Endothelial cell of umbilical vein (primary cell): ENCODE results near the gene SPOPL. TPM values are rescaled to one million over a fixed set of nuclear protein-coding genes. Genes with fewer than 3 reads are reported as not detected.

Experiments
- BruUV-seq: library from RNA; stranded (reverse); fragments of 400-500 nt; replicated peaks from 2 replicates; lab custom pipeline; 2021; lab: Mats Ljungman, UMichigan
- CTCF ChIA-PET: fragments of 300-600, 350-600 bp; sonication (Branson Sonifier 250); formaldehyde crosslinking; loops from one replicate; lab custom pipeline; 2021; ENCODE audit warnings: antibody characterized with exemption, inconsistent platforms; lab: Charles Lee
- POLR2A ChIA-PET: fragments of 300-600, 350-600 bp; sonication (Branson Sonifier 250); formaldehyde crosslinking; loops from one replicate; lab custom pipeline; 2021; ENCODE audit warnings: antibody characterized with exemption, inconsistent platforms; lab: Charles Lee
- DNase-seq: peaks from one replicate; pipeline ENCODE4 v3.0.0-alpha.2; 2011; ENCODE audit warnings: low read depth, low spot score
- FAIRE-seq: peaks from 2 replicates; lab custom pipeline; 2011; peaks lifted over from hg19 to GRCh38; lab: Jason Lieb, UNC
- H2AFZ ChIP-seq: 2 replicates; pipeline ENCODE4 v1.6.0; 2012; ENCODE audit warnings: low read depth, low read length, control low read depth, inconsistent platforms
- H3K27ac ChIP-seq: 2 replicates; pipeline ENCODE4 v1.5.1; 2011; ENCODE audit warnings: low read depth, mild to moderate bottlenecking, control low read depth, low read length, moderate library complexity; ENCODE audit not compliant: insufficient read depth
- H3K27me3 ChIP-seq, 2 experiments: 2 replicates each; pipeline versions ENCODE4 v1.6.0 to v1.6.1; 2011; ENCODE audit warnings: low read length in 2 of 2, mixed read lengths in 1 of 2; ENCODE audit not compliant: control insufficient read depth in 2 of 2, insufficient read depth in 2 of 2
- H3K36me3 ChIP-seq, 2 experiments: 2 replicates in 1 of 2; 3 replicates in 1 of 2; pipeline ENCODE4 v1.5.1; 2011; ENCODE audit warnings: low read length in 2 of 2, mild to moderate bottlenecking in 1 of 2, moderate library complexity in 1 of 2; ENCODE audit not compliant: control insufficient read depth in 2 of 2, insufficient read depth in 2 of 2; ENCODE audit errors: extremely low read depth in 1 of 2
- H3K4me1 ChIP-seq: 3 replicates; pipeline ENCODE4 v1.5.1; 2011; ENCODE audit warnings: mild to moderate bottlenecking, low read length; ENCODE audit not compliant: control insufficient read depth, insufficient read depth; ENCODE audit errors: extremely low read depth
- H3K4me2 ChIP-seq: 2 replicates; pipeline ENCODE4 v1.6.1; 2011; ENCODE audit warnings: low read length, control low read depth, mixed read lengths; ENCODE audit not compliant: insufficient read depth
- H3K4me3 ChIP-seq, 3 experiments: fragments of 200-600 bp in 1 of 3; sonication (generic), shearing (Covaris generic) in 1 of 3; replicated peaks in 1 of 3; 2 replicates each; pipeline ENCODE4 v1.5.1; 2011 to 2016; ENCODE audit warnings: control low read depth in 3 of 3, low read length in 3 of 3, mild to moderate bottlenecking in 2 of 3, inconsistent platforms in 1 of 3, low read depth in 1 of 3, moderate library complexity in 1 of 3; ENCODE audit not compliant: insufficient read depth in 1 of 3
- H3K79me2 ChIP-seq: 2 replicates; pipeline ENCODE4 v1.6.0; 2012; ENCODE audit warnings: low read length, inconsistent platforms; ENCODE audit not compliant: control insufficient read depth, insufficient read depth
- H3K9ac ChIP-seq: replicated peaks from 2 replicates; pipeline ENCODE3; 2011; ENCODE audit warnings: low read length, control low read depth; ENCODE audit not compliant: insufficient read depth; ENCODE audit errors: extremely low read depth
- H3K9me1 ChIP-seq: replicated peaks from 3 replicates; pipeline ENCODE4 v1.6.0; 2011; ENCODE audit warnings: mild to moderate bottlenecking, low read length; ENCODE audit not compliant: control insufficient read depth, insufficient read depth; ENCODE audit errors: extremely low read depth
- H3K9me3 ChIP-seq: replicated peaks from 2 replicates; pipeline ENCODE4 v1.5.1; 2012; ENCODE audit warnings: low read length, inconsistent platforms; ENCODE audit not compliant: control insufficient read depth, insufficient read depth
- H4K20me1 ChIP-seq: replicated peaks from 2 replicates; pipeline ENCODE3; 2011; ENCODE audit warnings: mild to moderate bottlenecking, low read length; ENCODE audit not compliant: control insufficient read depth, insufficient read depth; ENCODE audit errors: extremely low read depth
- CTCF ChIP-seq, 2 donors: IDR thresholded peaks; 1 replicate in 1 of 2; 2 replicates in 1 of 2; pipeline ENCODE4 v1.5.1; 2011; ENCODE audit warnings: low read length in 2 of 2, mild to moderate bottlenecking in 2 of 2, moderate library complexity in 2 of 2, control low read depth in 1 of 2, inconsistent platforms in 1 of 2, low read depth in 1 of 2; ENCODE audit not compliant: insufficient read depth in 1 of 2; ENCODE audit errors: extremely low read depth in 1 of 2
- EZH2 ChIP-seq: IDR thresholded peaks from 2 replicates; pipeline ENCODE4 v1.6.1; 2012; ENCODE audit warnings: borderline replicate concordance, low read depth, mild to moderate bottlenecking, moderate library complexity, low read length, inconsistent platforms; ENCODE audit not compliant: severe bottlenecking
- FOS ChIP-seq: IDR thresholded peaks from 2 replicates; pipeline ENCODE4 v1.6.1; 2011; ENCODE audit warnings: mild to moderate bottlenecking, low read length, moderate library complexity, borderline replicate concordance; ENCODE audit not compliant: insufficient read depth
- GATA2 ChIP-seq: IDR thresholded peaks from 2 replicates; pipeline ENCODE4 v1.7.0; 2011; ENCODE audit warnings: low read depth, mild to moderate bottlenecking, moderate library complexity, mixed read lengths, low read length; ENCODE audit not compliant: insufficient read length, insufficient read depth
- JUN ChIP-seq: IDR thresholded peaks from 2 replicates; pipeline ENCODE4 v1.6.1; 2011; ENCODE audit warnings: borderline replicate concordance, low read depth; ENCODE audit not compliant: insufficient read length, insufficient read depth
- MAX ChIP-seq: IDR thresholded peaks from 2 replicates; pipeline ENCODE4 v1.6.1; 2011; ENCODE audit not compliant: insufficient read depth, insufficient read length
- MYC ChIP-seq: IDR thresholded peaks from one replicate; pipeline ENCODE4 v1.6.1; 2011; ENCODE audit warnings: mild to moderate bottlenecking, low read depth, low read length
- POLR2AphosphoS5 ChIP-seq: IDR thresholded peaks from 2 replicates; pipeline ENCODE4 v1.6.1; 2012; ENCODE audit warnings: low read depth, mild to moderate bottlenecking, control low read depth, low read length, moderate library complexity; ENCODE audit not compliant: insufficient read depth
- dilution Hi-C: fragments of 300-500 bp; cut with MboI; formaldehyde crosslinking; loops from one replicate; pipeline ENCODE4 v1.15.0; 2019; ENCODE audit warnings: low sequenced_read_pairs; ENCODE audit not compliant: extremely low pct_ligation_motif_present
- intact Hi-C: fragments of 100-400 bp; cut with micrococcal nuclease; formaldehyde crosslinking; loops from one replicate; pipeline ENCODE4 v1.10.0; 2022
- polyA plus RNA-seq, 4 experiments: library from polyadenylated mRNA; depleted of rRNA in 3 of 4; stranded (reverse) in 3 of 4; unstranded in 1 of 4; fragments of >200 nt; gene quantifications; 2 replicates each; pipeline versions ENCODE4 v1.2.1 to v1.2.3, GENCODE V29; 2011 to 2012; ENCODE audit warnings: missing spikeins in 1 of 4
- total RNA-seq: library from RNA; stranded (reverse); gene quantifications from 2 replicates; pipeline ENCODE4 v1.2.3, GENCODE V29; 2021

SPOPL gene
- total and polyA plus RNA-seq, 2 donors (not counting 3 experiments of a cell fraction or from before 2014, with no cell fraction given) = 3.1 to 17.4 TPM

GRCh38 chr2:138559641-138560040 lies 58.1 kb downstream of the SPOPL start:
- Histone ChIP-seq H3K79me2 (no peaks in the 10 kb centered on the region), H4K20me1 (no peaks in the 10 kb centered on the region), H3K9ac (no peak overlapping the region), H3K27ac (no peak overlapping the region), H3K9me3 (no peaks in the 10 kb centered on the region), H2AFZ (no peak overlapping the region), H3K4me2 (no peak overlapping the region), H3K27me3 (no peaks in the 10 kb centered on the region), H3K36me3 (no peaks in the 10 kb centered on the region), H3K4me1 (no peaks in the 10 kb centered on the region), H3K4me3 (no peak overlapping the region), H3K9me1 (no peaks in the 10 kb centered on the region)
- no TSS peak for BruUV-seq
- ChIA-PET CTCF (interaction anchor here (1.4 kb wide), 1 partner anchor 15 kb away, joined by 6 read pairs; no protein-coding TSS in a partner anchor), POLR2A (no interaction called here)
- dilution Hi-C loops (no loop called here), intact Hi-C loops (no loop called here)
- FAIRE-seq (no peak), DNase-seq (no peak)
- no peak for TF ChIP-seq JUN
- no peak for TF ChIP-seq GATA2
- no peak for TF ChIP-seq MYC
- TF ChIP-seq MAX = no peak
- no peak for TF ChIP-seq FOS
- no peak for TF ChIP-seq POLR2AphosphoS5
- TF ChIP-seq EZH2 = no peak
- no peak for TF ChIP-seq CTCF (IDR thresholded peaks at IDR 0.05; ENCODE audit: extremely low read depth in 1 of 2, insufficient read depth in 1 of 2, low read depth in 1 of 2, low read length in 2 of 2)
